ENCODE data around the gene BTBD1.

DNA sequence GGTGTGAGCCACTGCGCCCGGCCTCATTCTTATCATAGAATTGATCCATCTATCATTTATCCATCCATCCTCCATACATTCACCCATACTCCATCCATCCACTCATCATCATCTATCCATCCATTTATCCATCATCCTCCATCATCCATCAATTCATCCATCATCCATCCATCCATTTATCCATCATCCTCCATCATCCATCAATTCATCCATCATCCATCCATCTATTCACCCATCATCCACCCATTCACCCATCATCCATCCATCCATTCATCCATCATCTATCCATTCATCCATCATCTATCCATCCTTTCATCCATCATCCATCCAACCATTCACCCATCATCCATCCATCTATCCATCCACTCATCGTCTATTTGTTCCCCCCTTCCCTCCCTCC is 44.1 kb upstream of the BTBD1 start:
- no peak for TF ChIP-seq CTCF (IDR thresholded peaks at IDR 0.05)
- no peak for TF ChIP-seq POLR2A (IDR thresholded peaks at IDR 0.05)
